HepG2 (cell line): ENCODE data around the gene SDK1. TPM values are rescaled to one million over a fixed set of nuclear protein-coding genes. Genes with fewer than 3 reads are reported as not detected.

Experiments used
- ATAC-seq: fragments of 200-7000 bp; cut with Tn5 transposase; 3 replicates; pipeline ENCODE4 v1.9.1; 2020; ENCODE audit warnings: mild to moderate bottlenecking, moderate library complexity
- BruUV-seq: library from RNA; stranded (reverse); fragments of 400-500 nt; replicated peaks from 2 replicates; lab custom pipeline; 2021; lab: Mats Ljungman, UMichigan
- CTCF ChIA-PET: fragments of 300-600 bp; formaldehyde crosslinking; extraction: SDS; loops from one replicate; lab custom pipeline; 2021; ENCODE audit warnings: low total read pairs, inconsistent platforms, low intra/inter-chr PET ratio; lab: Yijun Ruan, JAX
- POLR2A ChIA-PET: fragments of 350-600 bp; sonication (Branson Sonifier 250); formaldehyde crosslinking; loops from one replicate; lab custom pipeline; 2020; ENCODE audit warnings: antibody characterized with exemption, inconsistent platforms; lab: Yijun Ruan, JAX
- DNase-seq: peaks from one replicate; pipeline ENCODE4 v3.0.0-alpha.2; 2015; ENCODE audit warnings: low spot score
- FAIRE-seq: peaks from 3 replicates; lab custom pipeline; 2011; peaks lifted over from hg19 to GRCh38; lab: Jason Lieb, UNC
- H2AFZ ChIP-seq: one replicate; pipeline ENCODE4 v1.6.1; 2011; ENCODE audit warnings: low read length, inconsistent platforms
- H3K27ac ChIP-seq: fragments of 300-600 bp; 3 replicates; pipeline ENCODE4 v1.8.0; 2011; ENCODE audit warnings: mixed run types, mild to moderate bottlenecking, mixed read lengths, low read length, inconsistent platforms; ENCODE audit not compliant: insufficient read depth; ENCODE audit errors: extremely low read length
- H3K27me3 ChIP-seq, 2 experiments: fragments of 200-600 bp in 1 of 2; 2 replicates in 1 of 2; 3 replicates in 1 of 2; pipeline versions ENCODE4 v1.6.0 to v1.8.0; 2011; ENCODE audit warnings: low read length in 2 of 2, mild to moderate bottlenecking in 2 of 2, moderate library complexity in 2 of 2, inconsistent platforms in 1 of 2; ENCODE audit not compliant: insufficient read depth in 2 of 2, control insufficient read depth in 1 of 2
- H3K36me3 ChIP-seq, 2 experiments: fragments of 200-600 bp in 1 of 2; replicated peaks in 1 of 2; 2 replicates in 1 of 2; 3 replicates in 1 of 2; pipeline versions ENCODE4 v1.5.1 to v1.8.0; 2011; ENCODE audit warnings: low read length in 2 of 2, inconsistent platforms in 1 of 2; ENCODE audit not compliant: insufficient read depth in 2 of 2, control insufficient read depth in 1 of 2
- H3K4me1 ChIP-seq: 2 replicates; pipeline ENCODE4 v1.5.1; 2012; ENCODE audit warnings: low read length, inconsistent platforms; ENCODE audit not compliant: insufficient read depth
- H3K4me2 ChIP-seq: 2 replicates; pipeline ENCODE4 v1.6.0; 2011; ENCODE audit warnings: low read depth, low read length, inconsistent platforms
- H3K4me3 ChIP-seq, 3 experiments: fragments of 200-600 bp in 1 of 3; sonication (generic), shearing (Covaris generic) in 1 of 3; replicated peaks in 1 of 3; 2 replicates each; pipeline ENCODE4 v1.5.1; 2011 to 2016; ENCODE audit warnings: low read length in 3 of 3, inconsistent platforms in 2 of 3, low read depth in 2 of 3, mild to moderate bottlenecking in 2 of 3, control low read depth in 1 of 3, mixed read lengths in 1 of 3; ENCODE audit not compliant: insufficient read depth in 1 of 3
- H3K79me2 ChIP-seq: one replicate; pipeline ENCODE4 v1.6.1; 2011; ENCODE audit warnings: low read length, inconsistent platforms; ENCODE audit not compliant: insufficient read depth
- H3K9ac ChIP-seq: 2 replicates; pipeline ENCODE4 v1.6.0; 2011; ENCODE audit warnings: mild to moderate bottlenecking, low read depth, low read length, inconsistent platforms; ENCODE audit not compliant: insufficient read depth
- H3K9me3 ChIP-seq: 2 replicates; pipeline ENCODE4 v1.5.1; 2012; ENCODE audit warnings: mild to moderate bottlenecking, low read length
- H4K20me1 ChIP-seq: 2 replicates; pipeline ENCODE4 v1.6.0; 2011; ENCODE audit warnings: inconsistent platforms, mild to moderate bottlenecking, low read length, moderate library complexity; ENCODE audit not compliant: insufficient read depth
- CBX2 ChIP-seq, 2 experiments: fragments of 200-600 bp in 1 of 2; sonication (generic); formaldehyde crosslinking in 1 of 2; IDR thresholded peaks; 2 replicates each; pipeline versions ENCODE4 v1.7.0 to v1.8.1; 2018 to 2022; ENCODE audit warnings: low read depth in 2 of 2, low read length in 1 of 2, mild to moderate bottlenecking in 1 of 2, missing genetic modification reagents in 1 of 2
- CEBPB ChIP-seq: IDR thresholded peaks from 2 replicates; pipeline ENCODE4 v1.6.1; 2011; ENCODE audit warnings: low read depth, low read length, improper control_type of control experiment, borderline replicate concordance
- DR1 ChIP-seq: sonication (generic); formaldehyde crosslinking; IDR thresholded peaks from 2 replicates; pipeline ENCODE4 v1.8.0; 2021; ENCODE audit warnings: mild to moderate bottlenecking, missing genetic modification reagents, inconsistent platforms
- IRX3 ChIP-seq: sonication (generic); formaldehyde crosslinking; IDR thresholded peaks from 2 replicates; pipeline ENCODE4 v1.8.1; 2023; ENCODE audit warnings: mild to moderate bottlenecking, low read depth, missing genetic modification reagents, borderline replicate concordance
- KLF13 ChIP-seq: sonication (generic); formaldehyde crosslinking; IDR thresholded peaks from 2 replicates; pipeline ENCODE4 v1.4.0; 2020; ENCODE audit warnings: mild to moderate bottlenecking, missing genetic modification reagents
- PRPF4 ChIP-seq: fragments of 200-400 bp; formaldehyde crosslinking; IDR thresholded peaks from 2 replicates; pipeline ENCODE4 v1.6.1; 2016; ENCODE audit warnings: low read length, low read depth; ENCODE audit not compliant: poor library complexity, severe bottlenecking
- PTBP1 ChIP-seq: fragments of 200-400 bp; formaldehyde crosslinking; IDR thresholded peaks from 2 replicates; pipeline ENCODE4 v1.6.1; 2018; ENCODE audit warnings: low read length, low read depth; ENCODE audit not compliant: poor library complexity, severe bottlenecking
- SETDB1 ChIP-seq: sonication (generic); formaldehyde crosslinking; IDR thresholded peaks from 2 replicates; pipeline ENCODE4 v1.5.1; 2020; ENCODE audit warnings: missing genetic modification reagents, mild to moderate bottlenecking, borderline replicate concordance
- SP140L ChIP-seq: sonication (generic); formaldehyde crosslinking; IDR thresholded peaks from 2 replicates; pipeline ENCODE4 v1.4.0; 2020; ENCODE audit warnings: missing genetic modification reagents, borderline replicate concordance
- TRIM24 ChIP-seq: sonication (generic); formaldehyde crosslinking; IDR thresholded peaks from 2 replicates; pipeline ENCODE4 v1.8.0; 2022; ENCODE audit warnings: mild to moderate bottlenecking, missing genetic modification reagents
- TSC22D2 ChIP-seq: sonication (generic); formaldehyde crosslinking; IDR thresholded peaks from 2 replicates; pipeline ENCODE4 v1.5.1; 2020; ENCODE audit warnings: missing genetic modification reagents, mild to moderate bottlenecking, borderline replicate concordance
- ZFP41 ChIP-seq: sonication (generic); formaldehyde crosslinking; IDR thresholded peaks from 2 replicates; pipeline ENCODE4 v1.4.0; 2020; ENCODE audit warnings: mild to moderate bottlenecking, missing genetic modification reagents, borderline replicate concordance
- ZFP82 ChIP-seq: sonication (generic); formaldehyde crosslinking; IDR thresholded peaks from 2 replicates; pipeline ENCODE4 v1.5.1; 2020; ENCODE audit warnings: mild to moderate bottlenecking, missing genetic modification reagents, borderline replicate concordance
- ZMYM3 ChIP-seq: sonication (generic); formaldehyde crosslinking; IDR thresholded peaks from 2 replicates; pipeline ENCODE4 v1.5.1; 2020; ENCODE audit warnings: mild to moderate bottlenecking, missing genetic modification reagents
- ZNF460 ChIP-seq: sonication (generic); formaldehyde crosslinking; IDR thresholded peaks from 2 replicates; pipeline ENCODE4 v1.5.1; 2020; ENCODE audit warnings: missing genetic modification reagents, mild to moderate bottlenecking, borderline replicate concordance
- ZNF614 ChIP-seq: IDR thresholded peaks from 2 replicates; pipeline ENCODE4 v1.6.1; 2018; ENCODE audit warnings: missing biosample characterization, missing genetic modification reagents, inconsistent platforms, borderline replicate concordance
- ZNF780A ChIP-seq: sonication (generic); formaldehyde crosslinking; IDR thresholded peaks from 2 replicates; pipeline ENCODE4 v1.8.0; 2022; ENCODE audit warnings: mild to moderate bottlenecking, missing genetic modification reagents, moderate library complexity
- WGBS: methylation state at CpG from one replicate; pipeline ENCODE4 v1.1.6; 2017; ENCODE audit warnings: low lambda C conversion rate; 5-methylcytosine and 5-hydroxymethylcytosine counted together
- in situ Hi-C: cut with HindIII; loops from 2 replicates; pipeline ENCODE4 v1.10.0; 2017; ENCODE audit warnings: low pct_unique_long_range_greater_than_20kb; ENCODE audit not compliant: extremely low pct_ligation_motif_present
- intact Hi-C: fragments of 100-400 bp; cut with micrococcal nuclease; formaldehyde crosslinking; loops from one replicate; pipeline ENCODE4 v1.10.0; 2022; ENCODE audit not compliant: unreplicated experiment
- polyA plus RNA-seq, 8 experiments: library from polyadenylated mRNA; depleted of rRNA in 3 of 8; stranded (reverse) in 7 of 8; unstranded in 1 of 8; fragments of >200 nt; fragmentation: Illumina TruSeq in 4 of 8; extraction: Trizol in 4 of 8; gene quantifications; 2 replicates each; pipeline versions ENCODE4 v1.2.1 to v1.2.3, GENCODE V29; 2011 to 2016; ENCODE audit warnings: low read depth in 4 of 8, missing spikeins in 1 of 8, mixed read lengths in 1 of 8; ENCODE audit not compliant: insufficient read depth in 1 of 8
- total RNA-seq, 5 experiments: library from RNA; depleted of rRNA; stranded (reverse); fragments of >200 nt; fragmentation: Illumina TruSeq; extraction: Trizol; gene quantifications; 2 replicates each; pipeline ENCODE4 v1.2.3, GENCODE V29; 2016; ENCODE audit warnings: low read depth in 1 of 5
- TF ChIP-seq, protein P1 (sequence below): sonication (generic); formaldehyde crosslinking; IDR thresholded peaks from 2 replicates; pipeline ENCODE4 v1.5.0; 2020; ENCODE audit warnings: mild to moderate bottlenecking, missing genetic modification reagents, moderate library complexity
- TF ChIP-seq, protein P2 (sequence below): fragments of 450-650 bp; IDR thresholded peaks from 2 replicates; pipeline ENCODE4 v1.6.1; 2016

Gene SDK1
- total and polyA plus RNA-seq, 2 of the 13 experiments (the other 11 are each of a cell fraction or from before 2014, with no cell fraction given) = 0.35 to 2.4 TPM

DNA sequence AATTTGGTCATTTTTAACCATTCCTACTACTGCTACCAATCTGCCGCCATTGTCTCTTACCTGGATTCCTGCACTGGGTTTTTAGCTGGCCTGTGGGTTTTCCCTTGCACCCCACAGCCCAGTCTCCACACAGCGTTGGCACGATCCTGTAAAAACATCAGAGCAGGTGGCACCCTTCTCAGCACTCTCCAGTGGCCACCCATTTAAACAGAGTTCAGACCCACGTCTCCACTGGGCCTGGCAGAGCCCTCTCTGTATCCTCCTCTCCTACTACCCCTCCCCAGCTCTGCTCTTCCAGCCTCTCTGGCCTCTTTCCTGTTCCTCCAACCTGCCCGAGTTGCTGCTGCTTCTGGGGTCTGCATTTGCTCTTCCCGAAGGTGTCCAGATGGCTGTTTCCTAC is 259.4 kb downstream of the SDK1 start:
- no peak overlapping the region for H3K27ac ChIP-seq
- DNase-seq = no peak
- no peaks in the 10 kb centered on the region for H3K27me3 ChIP-seq
- H3K9ac ChIP-seq = no peak overlapping the region
- H3K79me2 ChIP-seq = no peaks in the 10 kb centered on the region
- TF ChIP-seq, protein P1, sequence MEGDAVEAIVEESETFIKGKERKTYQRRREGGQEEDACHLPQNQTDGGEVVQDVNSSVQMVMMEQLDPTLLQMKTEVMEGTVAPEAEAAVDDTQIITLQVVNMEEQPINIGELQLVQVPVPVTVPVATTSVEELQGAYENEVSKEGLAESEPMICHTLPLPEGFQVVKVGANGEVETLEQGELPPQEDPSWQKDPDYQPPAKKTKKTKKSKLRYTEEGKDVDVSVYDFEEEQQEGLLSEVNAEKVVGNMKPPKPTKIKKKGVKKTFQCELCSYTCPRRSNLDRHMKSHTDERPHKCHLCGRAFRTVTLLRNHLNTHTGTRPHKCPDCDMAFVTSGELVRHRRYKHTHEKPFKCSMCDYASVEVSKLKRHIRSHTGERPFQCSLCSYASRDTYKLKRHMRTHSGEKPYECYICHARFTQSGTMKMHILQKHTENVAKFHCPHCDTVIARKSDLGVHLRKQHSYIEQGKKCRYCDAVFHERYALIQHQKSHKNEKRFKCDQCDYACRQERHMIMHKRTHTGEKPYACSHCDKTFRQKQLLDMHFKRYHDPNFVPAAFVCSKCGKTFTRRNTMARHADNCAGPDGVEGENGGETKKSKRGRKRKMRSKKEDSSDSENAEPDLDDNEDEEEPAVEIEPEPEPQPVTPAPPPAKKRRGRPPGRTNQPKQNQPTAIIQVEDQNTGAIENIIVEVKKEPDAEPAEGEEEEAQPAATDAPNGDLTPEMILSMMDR (CRISPR knock-in tag) = no peak
- no peak for TF ChIP-seq KLF13 (CRISPR knock-in tag)
- TF ChIP-seq DR1 (CRISPR knock-in tag) = no peak
- no peak for TF ChIP-seq ZMYM3
- TF ChIP-seq SETDB1 (CRISPR knock-in tag) = no peak
- TF ChIP-seq TRIM24 (CRISPR knock-in tag) = no peak
- no peak for TF ChIP-seq ZFP82 (CRISPR knock-in tag)
- TF ChIP-seq PRPF4 = no peak
- no peak for TF ChIP-seq CEBPB
- no peak for TF ChIP-seq ZFP41
- no peak for TF ChIP-seq ZNF460 (CRISPR knock-in tag)
- TF ChIP-seq, protein P2, sequence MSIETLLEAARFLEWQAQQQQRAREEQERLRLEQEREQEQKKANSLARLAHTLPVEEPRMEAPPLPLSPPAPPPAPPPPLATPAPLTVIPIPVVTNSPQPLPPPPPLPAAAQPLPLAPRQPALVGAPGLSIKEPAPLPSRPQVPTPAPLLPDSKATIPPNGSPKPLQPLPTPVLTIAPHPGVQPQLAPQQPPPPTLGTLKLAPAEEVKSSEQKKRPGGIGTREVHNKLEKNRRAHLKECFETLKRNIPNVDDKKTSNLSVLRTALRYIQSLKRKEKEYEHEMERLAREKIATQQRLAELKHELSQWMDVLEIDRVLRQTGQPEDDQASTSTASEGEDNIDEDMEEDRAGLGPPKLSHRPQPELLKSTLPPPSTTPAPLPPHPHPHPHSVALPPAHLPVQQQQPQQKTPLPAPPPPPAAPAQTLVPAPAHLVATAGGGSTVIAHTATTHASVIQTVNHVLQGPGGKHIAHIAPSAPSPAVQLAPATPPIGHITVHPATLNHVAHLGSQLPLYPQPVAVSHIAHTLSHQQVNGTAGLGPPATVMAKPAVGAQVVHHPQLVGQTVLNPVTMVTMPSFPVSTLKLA = no peak
- no peak for TF ChIP-seq PTBP1
- no peak for TF ChIP-seq IRX3 (CRISPR knock-in tag)
- TF ChIP-seq ZNF780A (CRISPR knock-in tag) = no peak
- no peak for TF ChIP-seq SP140L (CRISPR knock-in tag)
- TF ChIP-seq TSC22D2 (CRISPR knock-in tag) = no peak
- no peak for TF ChIP-seq ZNF614 (CRISPR knock-in tag)
- no peak for TF ChIP-seq CBX2 (IDR thresholded peaks at IDR 0.05; ENCODE audit: low read depth, low read length)
- no peak for TF ChIP-seq CBX2 (CRISPR knock-in tag; IDR thresholded peaks at IDR 0.05; ENCODE audit: low read depth)
- no peaks in the 10 kb centered on the region for H3K9me3 ChIP-seq
- FAIRE-seq = no peak
- in situ Hi-C loops = no loop called here
- H4K20me1 ChIP-seq = no peaks in the 10 kb centered on the region
- no peak overlapping the region for H3K4me3 ChIP-seq
- no peak overlapping the region for H2AFZ ChIP-seq
- H3K36me3 ChIP-seq = no peaks in the 10 kb centered on the region
- no peak for ATAC-seq
- no TSS peak for BruUV-seq
- H3K4me2 ChIP-seq = no peak overlapping the region
- H3K4me1 ChIP-seq = no peaks in the 10 kb centered on the region
- 88% methylated on average over 6 of the region's 6 CpGs for WGBS
- CTCF ChIA-PET = no interaction called here
- POLR2A ChIA-PET = no interaction called here
- intact Hi-C loops = no loop called here
